HepG2 (cell line): Measurements from ENCODE around the gene HRG. TPM values are rescaled to one million over a fixed set of nuclear protein-coding genes. Genes with fewer than 3 reads are reported as not detected.

Experiments
- ATAC-seq: fragments of 200-7000 bp; cut with Tn5 transposase; 3 replicates; pipeline ENCODE4 v1.9.1; 2020; ENCODE audit warnings: mild to moderate bottlenecking, moderate library complexity
- BruUV-seq: library from RNA; stranded (reverse); fragments of 400-500 nt; replicated peaks from 2 replicates; lab custom pipeline; 2021; lab: Mats Ljungman, UMichigan
- CTCF ChIA-PET: fragments of 300-600 bp; formaldehyde crosslinking; extraction: SDS; loops from one replicate; lab custom pipeline; 2021; ENCODE audit warnings: low total read pairs, inconsistent platforms, low intra/inter-chr PET ratio; lab: Yijun Ruan, JAX
- POLR2A ChIA-PET: fragments of 350-600 bp; sonication (Branson Sonifier 250); formaldehyde crosslinking; loops from one replicate; lab custom pipeline; 2020; ENCODE audit warnings: antibody characterized with exemption, inconsistent platforms; lab: Yijun Ruan, JAX
- DNase-seq: peaks from one replicate; pipeline ENCODE4 v3.0.0-alpha.2; 2015; ENCODE audit warnings: low spot score
- FAIRE-seq: peaks from 3 replicates; lab custom pipeline; 2011; peaks lifted over from hg19 to GRCh38; lab: Jason Lieb, UNC
- H2AFZ ChIP-seq: one replicate; pipeline ENCODE4 v1.6.1; 2011; ENCODE audit warnings: low read length, inconsistent platforms
- H3K27ac ChIP-seq: fragments of 300-600 bp; 3 replicates; pipeline ENCODE4 v1.8.0; 2011; ENCODE audit warnings: mixed run types, mild to moderate bottlenecking, mixed read lengths, low read length, inconsistent platforms; ENCODE audit not compliant: insufficient read depth; ENCODE audit errors: extremely low read length
- H3K27me3 ChIP-seq, 2 experiments: fragments of 200-600 bp in 1 of 2; 2 replicates in 1 of 2; 3 replicates in 1 of 2; pipeline versions ENCODE4 v1.6.0 to v1.8.0; 2011; ENCODE audit warnings: low read length in 2 of 2, mild to moderate bottlenecking in 2 of 2, moderate library complexity in 2 of 2, inconsistent platforms in 1 of 2; ENCODE audit not compliant: insufficient read depth in 2 of 2, control insufficient read depth in 1 of 2
- H3K36me3 ChIP-seq, 2 experiments: fragments of 200-600 bp in 1 of 2; replicated peaks in 1 of 2; 2 replicates in 1 of 2; 3 replicates in 1 of 2; pipeline versions ENCODE4 v1.5.1 to v1.8.0; 2011; ENCODE audit warnings: low read length in 2 of 2, inconsistent platforms in 1 of 2; ENCODE audit not compliant: insufficient read depth in 2 of 2, control insufficient read depth in 1 of 2
- H3K4me1 ChIP-seq: 2 replicates; pipeline ENCODE4 v1.5.1; 2012; ENCODE audit warnings: low read length, inconsistent platforms; ENCODE audit not compliant: insufficient read depth
- H3K4me2 ChIP-seq: 2 replicates; pipeline ENCODE4 v1.6.0; 2011; ENCODE audit warnings: low read depth, low read length, inconsistent platforms
- H3K4me3 ChIP-seq, 3 experiments: fragments of 200-600 bp in 1 of 3; sonication (generic), shearing (Covaris generic) in 1 of 3; replicated peaks in 1 of 3; 2 replicates each; pipeline ENCODE4 v1.5.1; 2011 to 2016; ENCODE audit warnings: low read length in 3 of 3, inconsistent platforms in 2 of 3, low read depth in 2 of 3, mild to moderate bottlenecking in 2 of 3, control low read depth in 1 of 3, mixed read lengths in 1 of 3; ENCODE audit not compliant: insufficient read depth in 1 of 3
- H3K79me2 ChIP-seq: one replicate; pipeline ENCODE4 v1.6.1; 2011; ENCODE audit warnings: low read length, inconsistent platforms; ENCODE audit not compliant: insufficient read depth
- H3K9ac ChIP-seq: 2 replicates; pipeline ENCODE4 v1.6.0; 2011; ENCODE audit warnings: mild to moderate bottlenecking, low read depth, low read length, inconsistent platforms; ENCODE audit not compliant: insufficient read depth
- H3K9me3 ChIP-seq: 2 replicates; pipeline ENCODE4 v1.5.1; 2012; ENCODE audit warnings: mild to moderate bottlenecking, low read length
- H4K20me1 ChIP-seq: 2 replicates; pipeline ENCODE4 v1.6.0; 2011; ENCODE audit warnings: inconsistent platforms, mild to moderate bottlenecking, low read length, moderate library complexity; ENCODE audit not compliant: insufficient read depth
- CREB1 ChIP-seq, 2 experiments: fragments of 450-650 bp in 1 of 2; IDR thresholded peaks; 2 replicates each; pipeline ENCODE4 v1.6.1; 2016 to 2017; ENCODE audit warnings: control low read depth in 1 of 2, mild to moderate bottlenecking in 1 of 2, missing compliant biosample characterization in 1 of 2, missing genetic modification characterization in 1 of 2
- DRAP1 ChIP-seq: IDR thresholded peaks from 2 replicates; pipeline ENCODE4 v1.6.1; 2016; ENCODE audit warnings: missing genetic modification reagents, missing compliant biosample characterization
- JDP2 ChIP-seq: sonication (generic); formaldehyde crosslinking; IDR thresholded peaks from 2 replicates; pipeline ENCODE4 v1.8.1; 2022; ENCODE audit warnings: missing genetic modification reagents, borderline replicate concordance
- NONO ChIP-seq, 2 experiments: fragments of 450-650 bp in 1 of 2; sonication (generic) in 1 of 2; formaldehyde crosslinking in 1 of 2; IDR thresholded peaks in 1 of 2; conservative IDR thresholded peaks in 1 of 2; 2 replicates each; pipeline versions ENCODE4 v1.6.1 to v1.8.0; 2017 to 2022; ENCODE audit warnings: mild to moderate bottlenecking in 1 of 2, missing genetic modification reagents in 1 of 2, moderate library complexity in 1 of 2
- PAF1 ChIP-seq: IDR thresholded peaks from 2 replicates; pipeline ENCODE4 v1.6.1; 2016; ENCODE audit warnings: missing genetic modification reagents, missing compliant biosample characterization
- PRMT3 ChIP-seq: sonication (generic); formaldehyde crosslinking; IDR thresholded peaks from 2 replicates; pipeline ENCODE4 v1.8.1; 2022; ENCODE audit warnings: low read depth, mild to moderate bottlenecking, moderate library complexity, missing genetic modification reagents, borderline replicate concordance
- RXRA ChIP-seq: sonication (generic); formaldehyde crosslinking; IDR thresholded peaks from 2 replicates; pipeline ENCODE4 v1.5.1; 2020; ENCODE audit warnings: missing genetic modification reagents
- XRCC5 ChIP-seq: fragments of 200-400 bp; formaldehyde crosslinking; optimal IDR thresholded peaks from 2 replicates; pipeline ENCODE3; 2017; ENCODE audit warnings: mild to moderate bottlenecking, low read length
- ZBTB2 ChIP-seq: sonication (generic); formaldehyde crosslinking; IDR thresholded peaks from 2 replicates; pipeline ENCODE4 v1.8.0; 2022; ENCODE audit warnings: low read depth, missing genetic modification reagents
- ZNF251 ChIP-seq: sonication (generic); formaldehyde crosslinking; IDR thresholded peaks from 2 replicates; pipeline ENCODE4 v1.9.0; 2021; ENCODE audit warnings: mild to moderate bottlenecking, missing genetic modification reagents
- WGBS: methylation state at CpG from one replicate; pipeline ENCODE4 v1.1.6; 2017; ENCODE audit warnings: low lambda C conversion rate; 5-methylcytosine and 5-hydroxymethylcytosine counted together
- in situ Hi-C: cut with HindIII; loops from 2 replicates; pipeline ENCODE4 v1.10.0; 2017; ENCODE audit warnings: low pct_unique_long_range_greater_than_20kb; ENCODE audit not compliant: extremely low pct_ligation_motif_present
- intact Hi-C: fragments of 100-400 bp; cut with micrococcal nuclease; formaldehyde crosslinking; loops from one replicate; pipeline ENCODE4 v1.10.0; 2022; ENCODE audit not compliant: unreplicated experiment
- polyA plus RNA-seq, 8 experiments: library from polyadenylated mRNA; depleted of rRNA in 3 of 8; stranded (reverse) in 7 of 8; unstranded in 1 of 8; fragments of >200 nt; fragmentation: Illumina TruSeq in 4 of 8; extraction: Trizol in 4 of 8; gene quantifications; 2 replicates each; pipeline versions ENCODE4 v1.2.1 to v1.2.3, GENCODE V29; 2011 to 2016; ENCODE audit warnings: low read depth in 4 of 8, missing spikeins in 1 of 8, mixed read lengths in 1 of 8; ENCODE audit not compliant: insufficient read depth in 1 of 8
- total RNA-seq, 5 experiments: library from RNA; depleted of rRNA; stranded (reverse); fragments of >200 nt; fragmentation: Illumina TruSeq; extraction: Trizol; gene quantifications; 2 replicates each; pipeline ENCODE4 v1.2.3, GENCODE V29; 2016; ENCODE audit warnings: low read depth in 1 of 5
- TF ChIP-seq, protein P1 (sequence below): sonication (generic); formaldehyde crosslinking; IDR thresholded peaks from 2 replicates; pipeline ENCODE4 v1.4.0; 2020; ENCODE audit warnings: mild to moderate bottlenecking, missing genetic modification reagents
- TF ChIP-seq, protein P2 (sequence below): sonication (generic); formaldehyde crosslinking; IDR thresholded peaks from 2 replicates; pipeline ENCODE4 v1.4.0; 2020; ENCODE audit warnings: missing genetic modification reagents, low read depth, mild to moderate bottlenecking, borderline replicate concordance
- TF ChIP-seq, protein P3 (sequence below): sonication (generic); formaldehyde crosslinking; IDR thresholded peaks from 2 replicates; pipeline ENCODE4 v1.4.0; 2020; ENCODE audit warnings: missing genetic modification reagents
- TF ChIP-seq, protein P4 (sequence below): sonication (generic); formaldehyde crosslinking; IDR thresholded peaks from 2 replicates; pipeline ENCODE4 v1.9.0; 2021; ENCODE audit warnings: missing genetic modification reagents, borderline replicate concordance

Gene HRG
- total and polyA plus RNA-seq, 2 of the 13 experiments (the other 11 are each of a cell fraction or from before 2014, with no cell fraction given): 0.09 to 0.11 TPM

- TF ChIP-seq NONO (IDR thresholded peaks at IDR 0.05) (no peak), NONO (CRISPR knock-in tag; conservative IDR thresholded peaks at IDR 0.05) (no peak)
These were observed 43.0 kb upstream of the HRG start (continued) for GRCh38 chr3:186622651-186623310.

DNA sequence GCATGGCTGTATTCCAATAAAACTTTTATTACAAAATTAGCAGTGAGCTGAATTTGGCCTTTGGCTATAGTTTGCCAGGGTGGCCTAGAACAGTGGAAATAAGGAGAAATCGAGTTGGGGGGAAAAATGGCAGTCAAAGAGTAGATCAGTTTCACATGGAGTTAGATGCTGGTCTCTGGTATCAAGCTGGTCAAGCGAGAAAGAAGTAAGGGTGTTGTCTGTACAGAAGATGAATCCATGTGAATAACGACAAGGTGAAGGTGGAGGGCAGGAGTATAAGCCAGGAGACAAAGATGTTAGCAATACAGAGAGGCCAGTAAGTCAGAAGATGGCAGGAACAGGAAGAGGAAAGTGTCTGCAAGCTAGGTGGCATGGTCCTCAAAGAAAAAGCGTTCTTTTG, 41.2 kb upstream of the HRG start:
- no TSS peak for BruUV-seq
- ChIA-PET CTCF (no interaction called here), POLR2A (interaction anchor here (1.7 to 27.1 kb wide), 3 partner anchors 9 to 30 kb away, joined by 7 to 854 read pairs (median 12); no protein-coding TSS in a partner anchor)
- TF ChIP-seq RXRA (CRISPR knock-in tag) (no peak), JDP2 (CRISPR knock-in tag) (no peak), ZNF251 (CRISPR knock-in tag) (no peak), PRMT3 (CRISPR knock-in tag) (no peak), XRCC5 (no peak), ZBTB2 (CRISPR knock-in tag) (no peak), PAF1 (CRISPR knock-in tag) (peak; percentile 71; the same call in 1 of the 2 replicates), CREB1 (IDR thresholded peaks at IDR 0.05) (no peak), CREB1 (CRISPR knock-in tag; IDR thresholded peaks at IDR 0.05) (no peak), DRAP1 (CRISPR knock-in tag) (no peak)
- TF ChIP-seq, protein P1, sequence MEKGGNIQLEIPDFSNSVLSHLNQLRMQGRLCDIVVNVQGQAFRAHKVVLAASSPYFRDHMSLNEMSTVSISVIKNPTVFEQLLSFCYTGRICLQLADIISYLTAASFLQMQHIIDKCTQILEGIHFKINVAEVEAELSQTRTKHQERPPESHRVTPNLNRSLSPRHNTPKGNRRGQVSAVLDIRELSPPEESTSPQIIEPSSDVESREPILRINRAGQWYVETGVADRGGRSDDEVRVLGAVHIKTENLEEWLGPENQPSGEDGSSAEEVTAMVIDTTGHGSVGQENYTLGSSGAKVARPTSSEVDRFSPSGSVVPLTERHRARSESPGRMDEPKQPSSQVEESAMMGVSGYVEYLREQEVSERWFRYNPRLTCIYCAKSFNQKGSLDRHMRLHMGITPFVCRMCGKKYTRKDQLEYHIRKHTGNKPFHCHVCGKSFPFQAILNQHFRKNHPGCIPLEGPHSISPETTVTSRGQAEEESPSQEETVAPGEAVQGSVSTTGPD (CRISPR knock-in tag): no peak
- TF ChIP-seq, protein P2, sequence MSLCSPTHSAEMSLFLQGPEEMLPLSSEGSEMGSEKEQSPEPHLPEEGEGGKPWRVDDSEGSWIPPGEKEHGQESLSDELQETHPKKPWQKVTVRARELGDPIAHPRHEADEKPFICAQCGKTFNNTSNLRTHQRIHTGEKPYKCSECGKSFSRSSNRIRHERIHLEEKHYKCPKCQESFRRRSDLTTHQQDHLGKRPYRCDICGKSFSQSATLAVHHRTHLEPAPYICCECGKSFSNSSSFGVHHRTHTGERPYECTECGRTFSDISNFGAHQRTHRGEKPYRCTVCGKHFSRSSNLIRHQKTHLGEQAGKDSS (CRISPR knock-in tag): no peak
- TF ChIP-seq, protein P3, sequence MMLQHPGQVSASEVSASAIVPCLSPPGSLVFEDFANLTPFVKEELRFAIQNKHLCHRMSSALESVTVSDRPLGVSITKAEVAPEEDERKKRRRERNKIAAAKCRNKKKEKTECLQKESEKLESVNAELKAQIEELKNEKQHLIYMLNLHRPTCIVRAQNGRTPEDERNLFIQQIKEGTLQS (CRISPR knock-in tag): no peak
- TF ChIP-seq, protein P4, sequence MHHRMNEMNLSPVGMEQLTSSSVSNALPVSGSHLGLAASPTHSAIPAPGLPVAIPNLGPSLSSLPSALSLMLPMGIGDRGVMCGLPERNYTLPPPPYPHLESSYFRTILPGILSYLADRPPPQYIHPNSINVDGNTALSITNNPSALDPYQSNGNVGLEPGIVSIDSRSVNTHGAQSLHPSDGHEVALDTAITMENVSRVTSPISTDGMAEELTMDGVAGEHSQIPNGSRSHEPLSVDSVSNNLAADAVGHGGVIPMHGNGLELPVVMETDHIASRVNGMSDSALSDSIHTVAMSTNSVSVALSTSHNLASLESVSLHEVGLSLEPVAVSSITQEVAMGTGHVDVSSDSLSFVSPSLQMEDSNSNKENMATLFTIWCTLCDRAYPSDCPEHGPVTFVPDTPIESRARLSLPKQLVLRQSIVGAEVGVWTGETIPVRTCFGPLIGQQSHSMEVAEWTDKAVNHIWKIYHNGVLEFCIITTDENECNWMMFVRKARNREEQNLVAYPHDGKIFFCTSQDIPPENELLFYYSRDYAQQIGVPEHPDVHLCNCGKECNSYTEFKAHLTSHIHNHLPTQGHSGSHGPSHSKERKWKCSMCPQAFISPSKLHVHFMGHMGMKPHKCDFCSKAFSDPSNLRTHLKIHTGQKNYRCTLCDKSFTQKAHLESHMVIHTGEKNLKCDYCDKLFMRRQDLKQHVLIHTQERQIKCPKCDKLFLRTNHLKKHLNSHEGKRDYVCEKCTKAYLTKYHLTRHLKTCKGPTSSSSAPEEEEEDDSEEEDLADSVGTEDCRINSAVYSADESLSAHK (CRISPR knock-in tag): no peak

More for the DNA sequence above, 41.2 kb upstream of the HRG start:
- peaks cover 1 to 7% of the 10 kb centered on the region in 2 experiments; a peak in 2 of 5 replicates for H3K36me3 ChIP-seq
- DNase-seq (no peak), ATAC-seq (no peak), FAIRE-seq (no peak)
- H3K4me3 ChIP-seq: no peak overlapping the region
- no peak overlapping the region for H3K9ac ChIP-seq
- peak overlapping the region; percentile 6 for H3K27ac ChIP-seq
- in situ Hi-C loops (no loop called here), intact Hi-C loops (no loop called here)
- H2AFZ ChIP-seq: no peak overlapping the region
- no peaks in the 10 kb centered on the region for H3K9me3 ChIP-seq
- peaks cover 6% of the 10 kb centered on the region; the same call in 1 of the 2 replicates for H3K4me1 ChIP-seq
- H3K79me2 ChIP-seq: no peaks in the 10 kb centered on the region
- no peak overlapping the region for H3K4me2 ChIP-seq
- peaks cover 40% of the 10 kb centered on the region for H4K20me1 ChIP-seq
- 90% methylated on average over 4 of the region's 4 CpGs for WGBS
- no peaks in the 10 kb centered on the region for H3K27me3 ChIP-seq
